Measurements from ENCODE around the gene PITX1.
"Not testable (repeated sequence)": the region's sequence is repeated elsewhere in the genome, so short reads cannot be mapped to it uniquely, and the experiment has no call there.

Gene PITX1

GRCh38 chr5:134998068-134998467, 36.0 kb downstream of the PITX1 start:
- H3K27me3 ChIP-seq (ENCODE audit: insufficient read depth, low read length); H3K4me3 ChIP-seq (ENCODE audit: low read length); H3K36me3 ChIP-seq (ENCODE audit: insufficient read depth, low read length); H2AFZ ChIP-seq (ENCODE audit: low read depth, low read length); H3K9me3 ChIP-seq (ENCODE audit: low read length); H3K4me1 ChIP-seq (ENCODE audit: insufficient read depth, low read length): not testable (repeated sequence)

DNA sequence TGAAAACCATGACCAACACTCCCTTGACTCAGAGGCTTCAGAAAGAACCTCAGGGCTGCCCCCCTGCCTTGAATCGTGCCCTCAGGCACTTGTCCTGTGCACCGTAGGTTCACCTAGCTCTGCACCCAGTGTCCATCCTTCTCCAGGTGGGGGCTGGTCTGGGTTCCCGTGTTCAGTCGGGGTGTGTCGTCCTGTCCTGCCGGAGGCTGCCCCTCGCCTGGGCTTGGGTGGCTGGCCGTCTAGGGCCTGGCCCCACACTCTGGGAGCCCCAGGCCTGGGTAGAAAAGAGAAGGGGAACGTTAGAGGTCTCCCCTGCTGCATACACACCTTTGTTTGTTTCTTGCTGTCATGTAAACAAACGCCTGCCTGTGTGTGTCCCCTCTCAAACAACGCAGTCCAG, 37.0 kb downstream of the PITX1 start:
- no peaks in the 10 kb centered on the region for H3K9me3 ChIP-seq (ENCODE audit: low read length)
- no peaks in the 10 kb centered on the region for H3K27me3 ChIP-seq (ENCODE audit: insufficient read depth, low read length)
- H3K4me3 ChIP-seq (ENCODE audit: low read length), result no peak overlapping the region
- no peaks in the 10 kb centered on the region for H3K36me3 ChIP-seq (ENCODE audit: insufficient read depth, low read length)
- H2AFZ ChIP-seq (ENCODE audit: low read depth, low read length), result no peak overlapping the region
- no peaks in the 10 kb centered on the region for H3K4me1 ChIP-seq (ENCODE audit: insufficient read depth, low read length)

GRCh38 chr5:134995850-134996402, 38.1 kb downstream of the PITX1 start:
- Histone ChIP-seq H3K4me3 (ENCODE audit: low read length) (no peak overlapping the region), H3K4me1 (ENCODE audit: insufficient read depth, low read length) (no peaks in the 10 kb centered on the region), H3K36me3 (ENCODE audit: insufficient read depth, low read length) (no peaks in the 10 kb centered on the region), H3K9me3 (ENCODE audit: low read length) (no peaks in the 10 kb centered on the region), H3K27me3 (ENCODE audit: insufficient read depth, low read length) (no peaks in the 10 kb centered on the region), H2AFZ (ENCODE audit: low read depth, low read length) (no peak overlapping the region)

- Histone ChIP-seq H3K4me1 (ENCODE audit: insufficient read depth, low read length) (no peaks in the 10 kb centered on the region), H3K27me3 (ENCODE audit: insufficient read depth, low read length) (no peaks in the 10 kb centered on the region), H2AFZ (ENCODE audit: low read depth, low read length) (no peak overlapping the region), H3K9me3 (ENCODE audit: low read length) (no peaks in the 10 kb centered on the region), H3K36me3 (ENCODE audit: insufficient read depth, low read length) (no peaks in the 10 kb centered on the region), H3K4me3 (ENCODE audit: low read length) (no peak overlapping the region)
Observed at GRCh38 chr5:134994560-134995156, 39.4 kb downstream of the PITX1 start.

- H3K27me3 ChIP-seq (ENCODE audit: insufficient read depth, low read length), result no peaks in the 10 kb centered on the region
- no peaks in the 10 kb centered on the region for H3K9me3 ChIP-seq (ENCODE audit: low read length)
- no peaks in the 10 kb centered on the region for H3K36me3 ChIP-seq (ENCODE audit: insufficient read depth, low read length)
- no peaks in the 10 kb centered on the region for H3K4me1 ChIP-seq (ENCODE audit: insufficient read depth, low read length)
- no peak overlapping the region for H2AFZ ChIP-seq (ENCODE audit: low read depth, low read length)
- no peak overlapping the region for H3K4me3 ChIP-seq (ENCODE audit: low read length)
Observed at GRCh38 chr5:134993161-134993560, 40.9 kb downstream of the PITX1 start.

DNA sequence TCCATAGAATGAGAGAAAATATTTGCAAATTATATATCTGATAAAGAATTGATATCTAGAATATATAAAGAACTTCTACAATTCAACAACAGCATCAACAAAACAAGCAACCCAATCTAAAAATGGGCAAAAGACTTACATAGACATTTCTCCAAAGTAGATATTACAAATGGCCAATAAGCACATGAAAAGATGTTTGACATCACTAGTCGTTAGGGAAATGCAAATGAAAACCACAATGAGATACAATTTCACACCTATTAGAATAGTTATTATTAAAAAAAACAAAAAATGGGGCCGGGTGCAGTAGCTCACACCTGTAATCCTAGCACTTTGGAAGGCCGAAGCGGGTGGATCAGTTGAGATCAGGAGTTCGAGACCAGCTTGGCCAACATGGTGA, 41.9 kb downstream of the PITX1 start:
- no peaks in the 10 kb centered on the region for H3K36me3 ChIP-seq (ENCODE audit: insufficient read depth, low read length)
- H2AFZ ChIP-seq (ENCODE audit: low read depth, low read length), result no peak overlapping the region
- no peaks in the 10 kb centered on the region for H3K9me3 ChIP-seq (ENCODE audit: low read length)
- no peaks in the 10 kb centered on the region for H3K27me3 ChIP-seq (ENCODE audit: insufficient read depth, low read length)
- H3K4me1 ChIP-seq (ENCODE audit: insufficient read depth, low read length), result no peaks in the 10 kb centered on the region
- no peak overlapping the region for H3K4me3 ChIP-seq (ENCODE audit: low read length)

DNA sequence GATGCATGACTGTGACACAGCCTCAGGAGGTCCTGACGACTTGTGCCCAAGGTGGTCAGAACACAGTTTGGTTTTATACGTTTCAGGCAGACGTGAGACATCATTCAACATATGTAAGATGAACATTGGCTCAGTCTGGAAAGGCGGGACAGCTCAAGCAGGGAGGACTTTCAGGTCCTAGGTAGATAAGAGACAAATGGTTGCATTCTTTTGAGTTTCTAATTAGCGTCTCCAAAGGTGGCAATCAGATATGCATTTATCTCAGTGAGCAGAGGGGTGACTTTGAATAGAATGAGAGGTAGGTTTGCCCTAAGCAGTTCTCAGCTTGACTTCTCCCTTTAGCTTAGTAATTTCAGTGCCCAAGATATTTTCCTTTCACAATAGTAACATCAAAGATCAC, 43.8 kb downstream of the PITX1 start:
- H3K9me3 ChIP-seq (ENCODE audit: low read length); H3K27me3 ChIP-seq (ENCODE audit: insufficient read depth, low read length); H3K4me3 ChIP-seq (ENCODE audit: low read length); H3K4me1 ChIP-seq (ENCODE audit: insufficient read depth, low read length); H2AFZ ChIP-seq (ENCODE audit: low read depth, low read length); H3K36me3 ChIP-seq (ENCODE audit: insufficient read depth, low read length): not testable (repeated sequence)

GRCh38 chr5:134989266-134989830, 44.7 kb downstream of the PITX1 start:
- Histone ChIP-seq H3K36me3 (ENCODE audit: insufficient read depth, low read length) (no peaks in the 10 kb centered on the region), H3K4me3 (ENCODE audit: low read length) (no peak overlapping the region), H3K9me3 (ENCODE audit: low read length) (no peaks in the 10 kb centered on the region), H3K27me3 (ENCODE audit: insufficient read depth, low read length) (no peaks in the 10 kb centered on the region), H2AFZ (ENCODE audit: low read depth, low read length) (no peak overlapping the region), H3K4me1 (ENCODE audit: insufficient read depth, low read length) (no peaks in the 10 kb centered on the region)

DNA sequence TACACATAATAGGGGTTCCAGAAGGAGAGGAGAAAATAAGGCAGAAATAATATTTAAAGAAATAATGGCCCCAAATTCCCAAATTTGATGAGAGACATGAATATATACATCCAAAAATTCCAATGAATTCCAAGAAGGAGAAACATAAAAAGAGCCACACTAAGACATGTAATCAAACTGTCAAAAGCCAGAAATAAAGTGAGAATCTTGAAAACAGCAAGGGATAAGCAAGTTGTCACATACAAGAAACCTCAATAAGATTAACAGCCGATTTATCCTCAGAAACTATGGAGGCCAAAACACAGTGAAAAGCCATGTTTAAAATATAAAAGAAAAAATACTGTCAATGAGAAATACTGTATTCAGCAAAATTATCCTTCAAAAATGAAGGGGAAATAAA, 51.8 kb downstream of the PITX1 start:
- no peak overlapping the region for H2AFZ ChIP-seq (ENCODE audit: low read depth, low read length)
- H3K9me3 ChIP-seq (ENCODE audit: low read length), result peaks cover 4% of the 10 kb centered on the region
- no peak overlapping the region for H3K4me3 ChIP-seq (ENCODE audit: low read length)
- H3K36me3 ChIP-seq (ENCODE audit: insufficient read depth, low read length), result no peaks in the 10 kb centered on the region
- H3K27me3 ChIP-seq (ENCODE audit: insufficient read depth, low read length), result no peaks in the 10 kb centered on the region
- H3K4me1 ChIP-seq (ENCODE audit: insufficient read depth, low read length), result no peaks in the 10 kb centered on the region

GRCh38 chr5:134979416-134979815, 54.6 kb downstream of the PITX1 start:
- Histone ChIP-seq H3K4me1 (ENCODE audit: insufficient read depth, low read length) (no peaks in the 10 kb centered on the region), H3K4me3 (ENCODE audit: low read length) (no peak overlapping the region), H3K27me3 (ENCODE audit: insufficient read depth, low read length) (no peaks in the 10 kb centered on the region), H3K9me3 (ENCODE audit: low read length) (peaks cover 8% of the 10 kb centered on the region), H3K36me3 (ENCODE audit: insufficient read depth, low read length) (no peaks in the 10 kb centered on the region), H2AFZ (ENCODE audit: low read depth, low read length) (no peak overlapping the region)
